ENCODE results near the gene KRTAP10-11. TPM values are rescaled to one million over a fixed set of nuclear protein-coding genes. Genes with fewer than 3 reads are reported as not detected.
A peak's percentile ranks its signal among the peaks of the same experiment; 100 is the strongest.

KRTAP10-11 gene
- total and polyA plus RNA-seq, 12 donors = not detected

DNA sequence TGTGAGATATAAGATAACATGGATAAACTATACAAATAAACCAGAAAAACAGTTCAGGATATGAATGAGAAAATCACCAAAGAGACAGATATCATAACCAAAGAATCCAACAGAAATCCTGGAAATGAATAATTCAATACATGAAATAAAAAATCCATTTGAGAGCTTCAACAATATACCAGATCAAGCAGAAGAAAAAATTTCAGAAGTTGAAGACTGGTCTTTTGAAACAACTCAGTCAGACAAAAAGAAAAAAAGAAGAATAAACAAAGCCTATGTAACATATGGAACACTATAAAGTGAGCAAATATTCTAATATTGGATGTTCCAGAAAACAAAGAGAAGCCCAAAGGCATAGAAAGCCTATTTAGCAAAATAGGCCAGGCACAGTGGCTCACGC lies 25.7 kb downstream of the KRTAP10-11 start:
- Histone ChIP-seq H3K27me3 (no peaks in the 10 kb centered on the region), H3K4me3 (no peak overlapping the region), H3K4me1 (replicated peaks in 1 of 2) (no peaks in the 10 kb centered on the region), H3K36me3 (replicated peaks in 1 of 2) (no peaks in the 10 kb centered on the region), H3K27ac (no peak overlapping the region), H3K9me3 (replicated peaks in 1 of 3) (no peaks in the 10 kb centered on the region)
- no peak for DNase-seq
- intact Hi-C loops (cut with DNase I) = no loop called here
- TF ChIP-seq, protein P1, sequence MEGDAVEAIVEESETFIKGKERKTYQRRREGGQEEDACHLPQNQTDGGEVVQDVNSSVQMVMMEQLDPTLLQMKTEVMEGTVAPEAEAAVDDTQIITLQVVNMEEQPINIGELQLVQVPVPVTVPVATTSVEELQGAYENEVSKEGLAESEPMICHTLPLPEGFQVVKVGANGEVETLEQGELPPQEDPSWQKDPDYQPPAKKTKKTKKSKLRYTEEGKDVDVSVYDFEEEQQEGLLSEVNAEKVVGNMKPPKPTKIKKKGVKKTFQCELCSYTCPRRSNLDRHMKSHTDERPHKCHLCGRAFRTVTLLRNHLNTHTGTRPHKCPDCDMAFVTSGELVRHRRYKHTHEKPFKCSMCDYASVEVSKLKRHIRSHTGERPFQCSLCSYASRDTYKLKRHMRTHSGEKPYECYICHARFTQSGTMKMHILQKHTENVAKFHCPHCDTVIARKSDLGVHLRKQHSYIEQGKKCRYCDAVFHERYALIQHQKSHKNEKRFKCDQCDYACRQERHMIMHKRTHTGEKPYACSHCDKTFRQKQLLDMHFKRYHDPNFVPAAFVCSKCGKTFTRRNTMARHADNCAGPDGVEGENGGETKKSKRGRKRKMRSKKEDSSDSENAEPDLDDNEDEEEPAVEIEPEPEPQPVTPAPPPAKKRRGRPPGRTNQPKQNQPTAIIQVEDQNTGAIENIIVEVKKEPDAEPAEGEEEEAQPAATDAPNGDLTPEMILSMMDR (IDR thresholded peaks at IDR 0.05) = no peak
- no peak for TF ChIP-seq POLR2A (IDR thresholded peaks at IDR 0.05)
- whole genome bisulfite sequencing, 4 donors = 93 to 100% (median 95%) methylated on average over 1 of the region's 1 CpG

- DNase-seq = peak in 1 of 7 donors; percentile 35
- TF ChIP-seq, protein P1 (IDR thresholded peaks at IDR 0.05) = no peak
- no peak for TF ChIP-seq POLR2A (IDR thresholded peaks at IDR 0.05)
- H3K27me3 ChIP-seq = no peaks in the 10 kb centered on the region
- no peaks in the 10 kb centered on the region for H3K4me1 ChIP-seq (replicated peaks in 1 of 2)
- no peaks in the 10 kb centered on the region for H3K9me3 ChIP-seq (replicated peaks in 1 of 3)
- intact Hi-C loops (cut with DNase I) = no loop called here
- 89 to 91% (median 90%) methylated on average over 13 of the region's 13 CpGs for WGBS, 4 donors
- H3K27ac ChIP-seq = no peak overlapping the region
- H3K36me3 ChIP-seq (replicated peaks in 1 of 2) = no peaks in the 10 kb centered on the region
- H3K4me3 ChIP-seq = no peak overlapping the region
Measured at GRCh38 chr21:44677881-44678280, 31.7 kb downstream of the KRTAP10-11 start.

DNA sequence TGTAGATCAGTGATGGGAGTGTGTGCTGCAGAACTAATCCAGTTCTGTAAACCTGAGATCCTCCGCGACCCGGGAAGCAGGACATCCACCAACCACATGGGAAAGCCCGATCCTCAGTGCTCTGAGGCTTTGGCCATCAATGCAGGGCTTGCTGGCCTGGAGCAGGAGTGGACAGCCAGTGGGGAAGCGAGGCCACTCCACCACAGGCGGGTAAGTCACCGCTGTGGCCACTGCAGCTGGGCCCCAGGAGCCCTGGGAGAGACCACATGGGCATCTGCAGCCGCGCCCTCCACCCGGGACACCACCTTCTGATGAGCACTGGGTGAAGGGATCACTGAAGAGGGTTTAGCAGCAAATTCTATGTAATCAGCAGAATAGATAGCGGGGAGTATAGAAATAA lies 34.9 kb downstream of the KRTAP10-11 start:
- intact Hi-C loops (cut with DNase I) = no loop called here

DNA sequence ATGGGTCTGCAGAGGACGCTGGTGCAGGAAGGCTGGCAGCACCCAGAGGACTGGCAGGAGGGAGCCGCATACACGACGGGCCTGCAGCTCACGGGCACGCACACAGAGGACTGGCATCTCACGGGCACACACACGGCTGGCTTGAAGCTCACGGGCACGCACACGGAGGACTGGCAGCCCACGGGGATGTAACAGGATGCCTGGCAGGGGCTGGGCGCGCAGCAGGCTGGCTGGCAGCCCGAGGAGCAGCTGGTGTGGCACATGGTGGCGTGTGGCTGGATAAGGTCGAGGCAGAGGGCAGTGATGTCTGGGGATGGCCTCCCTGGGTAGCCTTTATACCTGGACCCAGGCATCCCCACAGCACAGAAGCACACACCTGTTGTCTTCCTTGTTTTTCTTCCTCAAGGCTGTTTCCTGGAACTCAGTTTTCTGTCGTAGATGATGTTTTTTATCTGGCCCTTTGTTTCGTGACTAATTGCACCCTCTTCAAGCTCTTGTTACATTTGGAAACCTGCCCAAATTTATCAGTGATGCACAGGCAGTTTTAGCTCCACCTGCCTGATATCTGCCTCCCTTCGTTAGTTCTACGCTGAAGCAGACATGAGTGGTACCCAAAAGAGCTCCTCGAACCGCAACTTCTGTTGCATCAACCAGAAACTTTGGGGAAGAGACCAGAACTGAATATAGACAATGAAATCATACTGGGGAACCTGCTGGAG lies 35.8 kb downstream of the KRTAP10-11 start, which contains the start of gene KRTAP12-1:
Gene KRTAP12-1 (minus strand): TSS at position 303 of the 719 bp plus-strand sequence. CDS start 40 bp downstream, at position 263.
- TF ChIP-seq, protein P1 (IDR thresholded peaks at IDR 0.05) = no peak
- no peak for TF ChIP-seq POLR2A (IDR thresholded peaks at IDR 0.05)
- 66 to 80% (median 75%) methylated on average over 11 to 23 of the region's 23 CpGs for WGBS, 4 donors
- H3K27ac ChIP-seq = no peak within 1 kb of the TSS
- no peaks in the 10 kb centered on the region for H3K36me3 ChIP-seq (replicated peaks in 1 of 2)
- H3K27me3 ChIP-seq = no peaks in the 10 kb centered on the region
- H3K4me3 ChIP-seq = no peak within 1 kb of the TSS
- no peak for DNase-seq
- intact Hi-C loops (cut with DNase I) = no loop called here
- no peaks in the 10 kb centered on the region for H3K9me3 ChIP-seq (replicated peaks in 1 of 3)
- no peaks in the 10 kb centered on the region for H3K4me1 ChIP-seq (replicated peaks in 1 of 2)

More for the DNA sequence above, 34.9 kb downstream of the KRTAP10-11 start:
- no peaks in the 10 kb centered on the region for H3K27me3 ChIP-seq
- TF ChIP-seq, protein P1 (IDR thresholded peaks at IDR 0.05) = no peak
- TF ChIP-seq POLR2A (IDR thresholded peaks at IDR 0.05) = no peak
- no peaks in the 10 kb centered on the region for H3K9me3 ChIP-seq (replicated peaks in 1 of 3)
- no peaks in the 10 kb centered on the region for H3K36me3 ChIP-seq (replicated peaks in 1 of 2)
- no peak overlapping the region for H3K4me3 ChIP-seq
- H3K4me1 ChIP-seq (replicated peaks in 1 of 2) = no peaks in the 10 kb centered on the region
- no peak for DNase-seq
- no peak overlapping the region for H3K27ac ChIP-seq
- WGBS, 4 donors = 62 to 91% (median 70%) methylated on average over 8 to 11 of the region's 11 CpGs

Data from adrenal gland (tissue), 12 donors.